Hepatic stellate cell (primary cell): ENCODE measurements around the gene THSD7A.

Experiments used
- DNase-seq: peaks from one replicate; pipeline ENCODE4 v3.0.0; 2011; ENCODE audit warnings: low spot score

Gene THSD7A

GRCh38 chr7:11638011-11638774, 193.8 kb downstream of the THSD7A start:
- no peak for DNase-seq

GRCh38 chr7:11636274-11636673, 195.7 kb downstream of the THSD7A start:
- DNase-seq = no peak

GRCh38 chr7:11633310-11633709, 198.7 kb downstream of the THSD7A start:
- no peak for DNase-seq

- DNase-seq = no peak
These were observed 201.6 kb downstream of the THSD7A start for GRCh38 chr7:11630355-11630754.

- no peak for DNase-seq
These were observed 206.3 kb downstream of the THSD7A start for GRCh38 chr7:11625669-11626068.

- no peak for DNase-seq
These were observed 208.8 kb downstream of the THSD7A start for GRCh38 chr7:11623093-11623678.

GRCh38 chr7:11620406-11621253, 211.4 kb downstream of the THSD7A start:
- DNase-seq = no peak

- no peak for DNase-seq
These were observed 215.5 kb downstream of the THSD7A start for GRCh38 chr7:11616466-11616865.

- no peak for DNase-seq
These were observed 216.8 kb downstream of the THSD7A start for GRCh38 chr7:11615174-11615573.

GRCh38 chr7:11613292-11613930, 218.6 kb downstream of the THSD7A start:
- no peak for DNase-seq

- DNase-seq = no peak
These were observed 219.3 kb downstream of the THSD7A start for GRCh38 chr7:11612737-11613136.

GRCh38 chr7:11609096-11609670, 222.8 kb downstream of the THSD7A start:
- DNase-seq = no peak

- no peak for DNase-seq
These were observed 224.3 kb downstream of the THSD7A start for GRCh38 chr7:11607686-11608085.

- DNase-seq = no peak
These were observed 226.2 kb downstream of the THSD7A start for GRCh38 chr7:11605749-11606148.

- DNase-seq = no peak
These were observed 227.5 kb downstream of the THSD7A start for GRCh38 chr7:11604505-11604904.

GRCh38 chr7:11601761-11602160, 230.2 kb downstream of the THSD7A start:
- DNase-seq = no peak

GRCh38 chr7:11593322-11593721, 238.7 kb downstream of the THSD7A start:
- no peak for DNase-seq

GRCh38 chr7:11592699-11593098, 239.3 kb downstream of the THSD7A start:
- DNase-seq = no peak

- DNase-seq = no peak
These were observed 240.1 kb downstream of the THSD7A start for GRCh38 chr7:11591943-11592342.

GRCh38 chr7:11591055-11591633, 240.9 kb downstream of the THSD7A start:
- no peak for DNase-seq

- DNase-seq = no peak
These were observed 242.7 kb downstream of the THSD7A start for GRCh38 chr7:11589251-11589650.

GRCh38 chr7:11587814-11588213, 244.2 kb downstream of the THSD7A start:
- no peak for DNase-seq
